Measurements from ENCODE around the gene SARDH. TPM values are rescaled to one million over a fixed set of nuclear protein-coding genes. Genes with fewer than 3 reads are reported as not detected.

SARDH gene
- total RNA-seq, 3 donors from 2014 or later: 0.23 to 2.1 (median 0.46) TPM

GRCh38 chr9:133694686-133695085 lies 43.5 kb downstream of the SARDH start:
- no peaks in the 10 kb centered on the region for H3K4me1 ChIP-seq (ENCODE audit: low read depth)
- no peak for ATAC-seq
- no peaks in the 10 kb centered on the region for H3K9me3 ChIP-seq
- no peak for TF ChIP-seq CTCF (IDR thresholded peaks at IDR 0.05)
- intact Hi-C loops (cut with DNase I, micrococcal nuclease): no loop called here
- H3K36me3 ChIP-seq (ENCODE audit: low read depth): no peaks in the 10 kb centered on the region
- no peak overlapping the region for H3K4me3 ChIP-seq
- DNase-seq: peak in 1 of 3 donors; percentile 2

- H3K4me3 ChIP-seq: no peak overlapping the region
- peak in 1 of 3 donors; percentile 37 for DNase-seq
- no peak for ATAC-seq
- no peak for TF ChIP-seq CTCF (IDR thresholded peaks at IDR 0.05)
- no peaks in the 10 kb centered on the region for H3K4me1 ChIP-seq (ENCODE audit: low read depth)
- H3K9me3 ChIP-seq: no peaks in the 10 kb centered on the region
- intact Hi-C loops (cut with DNase I, micrococcal nuclease): no loop called here
- no peaks in the 10 kb centered on the region for H3K36me3 ChIP-seq (ENCODE audit: low read depth)
Measured at GRCh38 chr9:133693703-133694529, 44.2 kb downstream of the SARDH start.

- Histone ChIP-seq H3K9me3 (no peaks in the 10 kb centered on the region), H3K4me3 (no peak overlapping the region), H3K4me1 (ENCODE audit: low read depth) (no peaks in the 10 kb centered on the region), H3K36me3 (ENCODE audit: low read depth) (no peaks in the 10 kb centered on the region)
- TF ChIP-seq CTCF (IDR thresholded peaks at IDR 0.05): no peak
- intact Hi-C loops (cut with DNase I, micrococcal nuclease): no loop called here
- DNase-seq (no peak), ATAC-seq (no peak)
Measured at GRCh38 chr9:133693116-133693515, 45.0 kb downstream of the SARDH start.

- TF ChIP-seq CTCF (IDR thresholded peaks at IDR 0.05): no peak
- Histone ChIP-seq H3K36me3 (ENCODE audit: low read depth) (no peaks in the 10 kb centered on the region), H3K4me3 (no peak overlapping the region), H3K4me1 (ENCODE audit: low read depth) (no peaks in the 10 kb centered on the region), H3K9me3 (no peaks in the 10 kb centered on the region)
- ATAC-seq (no peak), DNase-seq (peak in 2 of 3 donors; percentile 16 to 38)
- intact Hi-C loops (cut with DNase I, micrococcal nuclease): no loop called here
Measured at GRCh38 chr9:133692364-133692985, 45.7 kb downstream of the SARDH start.

- no peak for TF ChIP-seq CTCF (IDR thresholded peaks at IDR 0.05)
- ATAC-seq: no peak
- Histone ChIP-seq H3K4me1 (ENCODE audit: low read depth) (no peaks in the 10 kb centered on the region), H3K36me3 (ENCODE audit: low read depth) (no peaks in the 10 kb centered on the region), H3K4me3 (no peak overlapping the region), H3K9me3 (no peaks in the 10 kb centered on the region)
- intact Hi-C loops (cut with DNase I, micrococcal nuclease): no loop called here
- no peak for DNase-seq
Measured at GRCh38 chr9:133691626-133692363, 46.4 kb downstream of the SARDH start.
